ENCODE data around the gene AGPS.
"Not testable (repeated sequence)": the region's sequence is repeated elsewhere in the genome, so short reads cannot be mapped to it uniquely, and the experiment has no call there.

The AGPS gene

DNA sequence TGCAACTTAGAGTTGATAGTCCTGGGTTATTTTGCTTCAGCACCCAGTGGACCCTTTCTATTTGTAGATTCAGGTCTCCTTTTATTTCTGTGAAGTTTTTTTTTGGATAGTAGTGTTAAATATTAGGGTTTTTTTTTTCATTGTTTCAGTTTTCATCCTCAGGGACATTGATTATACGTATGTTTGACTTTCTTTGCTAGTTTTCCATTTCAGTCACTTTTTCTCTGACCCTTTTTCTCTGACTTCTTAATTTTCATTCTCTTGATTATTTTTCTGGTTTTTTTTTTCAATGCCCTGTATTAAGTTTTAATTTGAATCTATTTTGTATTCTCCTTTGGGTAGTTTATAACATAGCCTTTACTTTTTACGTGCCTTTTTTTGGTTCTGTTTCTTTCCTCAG is 79.4 kb downstream of the AGPS start:
- no peak for DNase-seq (ENCODE audit: low spot score)

DNA sequence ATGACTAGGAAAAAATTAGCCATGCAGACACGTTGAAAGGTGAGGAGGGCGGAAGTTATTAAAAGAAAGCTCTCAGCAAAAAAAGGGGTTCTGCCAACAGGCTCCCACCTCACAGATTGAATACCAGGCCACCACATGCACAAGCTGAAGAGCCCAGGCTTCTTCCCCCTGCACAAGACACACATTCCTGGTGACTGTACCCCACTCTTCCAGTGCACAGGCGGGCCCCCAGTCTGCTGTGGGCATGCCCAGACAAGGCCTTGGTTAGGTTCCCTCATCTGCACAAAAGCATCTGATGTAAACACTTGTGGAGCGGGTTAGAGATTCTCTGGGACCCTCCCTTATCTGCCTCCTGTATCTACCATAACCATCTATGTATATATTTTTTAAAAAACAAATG is 81.7 kb downstream of the AGPS start:
- no peak for DNase-seq (ENCODE audit: low spot score)

DNA sequence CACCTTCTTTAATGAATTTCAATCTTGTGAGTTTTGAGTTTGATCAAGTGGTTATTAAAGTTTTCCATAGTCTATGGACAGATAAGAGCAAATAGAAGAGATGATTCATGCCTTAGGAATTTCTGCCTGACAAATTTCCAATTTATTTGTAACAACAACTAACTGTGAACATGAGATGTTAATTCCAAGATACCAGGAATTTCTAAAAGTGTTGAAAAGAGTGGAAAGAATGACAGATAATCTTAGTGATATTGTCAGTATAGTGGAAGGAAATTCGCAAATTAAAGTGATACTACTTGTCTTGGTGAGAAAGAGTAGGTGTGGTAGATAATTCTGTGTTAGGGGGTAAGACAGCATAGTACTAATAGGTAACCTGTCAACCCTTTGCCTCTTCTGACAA is 82.4 kb downstream of the AGPS start:
- DNase-seq (ENCODE audit: low spot score) = no peak

DNA sequence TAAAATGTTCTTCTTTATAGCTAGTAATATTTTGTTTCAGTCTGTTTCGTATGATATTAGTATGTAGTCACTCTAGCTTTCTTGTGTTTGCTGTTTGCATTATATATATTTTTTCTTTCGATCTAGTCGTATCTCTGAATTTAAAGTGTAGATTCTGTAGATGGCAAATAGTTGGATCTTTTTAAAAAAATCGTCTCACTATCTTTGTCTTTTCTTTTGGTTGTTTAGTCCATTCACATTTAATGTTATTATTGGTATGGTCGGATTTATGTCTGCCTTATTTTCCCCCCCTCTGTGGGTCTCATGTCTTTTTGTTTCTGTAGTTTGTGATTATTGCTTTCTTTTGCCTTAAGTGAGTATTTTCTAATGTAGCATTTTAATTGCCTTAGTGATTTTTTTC is 84.3 kb downstream of the AGPS start:
- DNase-seq (ENCODE audit: low spot score) = no peak

DNA sequence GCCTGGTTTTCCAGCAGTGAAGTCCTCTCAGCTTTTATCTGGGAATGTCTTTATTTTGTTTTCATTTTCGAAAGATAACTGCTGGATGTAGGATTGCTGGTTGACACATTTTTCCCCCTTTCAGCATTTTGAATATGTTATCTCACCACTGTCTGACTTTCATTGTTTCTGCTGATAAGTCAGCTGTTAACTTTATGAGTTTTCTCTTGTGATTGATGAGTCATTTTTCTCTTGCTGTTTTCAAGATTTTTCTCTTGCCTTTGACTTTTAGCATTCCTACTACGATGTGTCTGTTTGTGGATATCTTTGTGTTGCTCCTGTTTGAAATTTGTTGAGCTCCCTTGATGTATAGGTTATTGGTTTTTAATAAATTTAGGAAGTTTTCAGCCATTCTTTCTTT is 85.5 kb downstream of the AGPS start:
- DNase-seq (ENCODE audit: low spot score) = no peak

DNA sequence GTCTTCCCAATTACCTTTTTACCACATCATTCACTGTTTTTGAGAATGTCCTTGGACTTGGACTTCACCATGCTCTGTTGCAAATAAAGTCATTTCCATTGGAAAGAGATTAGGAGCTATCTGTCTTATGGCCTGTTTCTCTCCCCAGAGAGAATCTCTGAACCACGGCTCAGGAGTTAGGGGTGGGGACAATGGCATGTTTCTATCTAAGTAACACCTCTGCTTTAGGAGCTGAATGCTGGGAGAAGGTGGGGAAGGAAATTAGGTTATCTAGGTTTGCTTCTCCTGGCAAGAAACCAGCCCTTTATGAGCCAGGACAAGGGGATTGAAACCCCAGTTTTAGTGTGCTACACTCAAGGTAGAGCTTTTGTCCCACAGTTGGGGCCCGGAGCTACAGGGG is 86.3 kb downstream of the AGPS start:
- DNase-seq (ENCODE audit: low spot score) = no peak

DNA sequence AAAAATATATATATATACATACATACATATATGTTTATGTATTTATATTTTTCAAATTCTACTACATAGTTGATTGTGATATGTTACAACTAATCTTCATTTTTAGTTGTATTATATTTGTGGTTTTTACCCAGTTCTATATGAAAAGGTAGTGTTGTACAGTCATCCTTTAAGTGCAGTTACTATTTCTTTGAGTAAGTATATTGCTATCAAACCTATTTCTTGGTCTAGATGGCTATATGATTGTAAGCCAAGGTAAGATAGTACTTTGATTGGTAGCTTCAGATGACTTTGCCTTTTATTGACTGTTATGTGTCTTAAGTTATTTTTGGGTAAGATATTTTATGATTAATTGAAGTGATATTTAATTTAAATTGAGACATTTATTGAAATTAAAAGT is 89.6 kb downstream of the AGPS start:
- no peak for DNase-seq (ENCODE audit: low spot score)

DNA sequence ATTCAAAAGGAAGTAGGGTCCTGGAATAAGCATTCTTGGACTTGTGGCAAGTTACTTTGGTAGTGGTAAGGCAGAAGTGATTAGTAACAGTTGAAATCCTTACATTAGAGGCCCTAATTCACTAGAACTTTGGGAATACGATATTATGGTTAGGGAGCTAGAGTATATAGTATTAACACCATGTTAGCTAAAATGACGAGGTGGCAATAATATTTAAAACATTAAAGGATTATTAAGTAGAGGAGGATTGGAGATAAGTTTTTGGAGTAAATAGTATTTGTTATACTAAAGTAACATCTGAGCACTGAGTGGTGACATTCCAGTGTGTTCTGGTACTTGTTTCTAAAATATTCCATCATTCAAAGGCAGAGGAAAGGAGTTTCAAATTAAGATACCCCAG is 91.0 kb downstream of the AGPS start:
- no peak for DNase-seq (ENCODE audit: low spot score)

DNA sequence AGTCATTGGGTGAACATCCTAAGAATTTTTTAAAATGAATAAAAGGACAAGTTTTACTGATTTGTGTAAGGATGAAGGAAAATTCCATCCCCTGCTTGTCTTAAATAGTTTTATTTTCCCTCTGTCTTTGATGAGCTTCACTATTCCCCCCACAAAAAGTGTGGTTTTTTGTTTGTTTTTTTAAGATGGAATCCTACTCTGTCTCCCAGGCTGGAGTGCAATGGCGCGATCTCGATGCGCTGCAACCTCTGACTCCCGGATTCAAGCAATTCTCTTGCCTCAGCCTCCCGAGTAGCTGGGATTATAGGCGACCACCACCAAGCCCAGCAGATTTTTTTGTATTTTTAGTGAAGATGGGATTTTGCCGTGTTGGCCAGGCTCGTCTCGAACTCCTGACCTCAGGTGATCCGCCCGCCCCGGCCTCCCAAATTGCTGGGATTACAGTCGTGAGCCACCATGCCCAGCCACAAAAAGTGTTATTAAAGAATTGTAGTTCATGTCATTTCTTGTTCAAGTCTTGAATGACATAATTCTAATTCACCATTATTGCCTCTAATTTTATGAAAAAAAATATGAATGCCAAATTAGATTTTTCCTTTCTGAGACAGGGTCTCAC is 91.7 kb downstream of the AGPS start:
- no peak for DNase-seq (ENCODE audit: low spot score)

DNA sequence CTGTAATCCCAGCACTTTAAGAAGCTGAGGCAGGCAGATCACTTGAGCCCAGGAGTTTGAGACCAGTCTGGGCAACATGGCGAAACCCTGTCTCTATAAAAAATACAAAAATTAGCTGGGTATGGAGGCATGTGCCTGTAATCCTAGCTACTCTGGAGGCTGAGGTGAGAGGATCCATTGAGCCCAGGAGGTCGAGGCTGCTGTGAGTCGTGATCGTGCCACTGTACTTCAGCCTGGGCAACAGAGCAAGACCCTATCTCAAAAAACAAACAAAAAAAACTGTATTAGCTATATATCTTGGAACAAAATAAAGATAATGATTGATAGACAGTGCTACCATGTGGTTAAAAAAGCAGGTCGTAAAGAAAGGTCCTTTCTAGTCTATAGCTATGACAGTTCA is 93.1 kb downstream of the AGPS start:
- not testable (repeated sequence) for DNase-seq (ENCODE audit: low spot score)

DNA sequence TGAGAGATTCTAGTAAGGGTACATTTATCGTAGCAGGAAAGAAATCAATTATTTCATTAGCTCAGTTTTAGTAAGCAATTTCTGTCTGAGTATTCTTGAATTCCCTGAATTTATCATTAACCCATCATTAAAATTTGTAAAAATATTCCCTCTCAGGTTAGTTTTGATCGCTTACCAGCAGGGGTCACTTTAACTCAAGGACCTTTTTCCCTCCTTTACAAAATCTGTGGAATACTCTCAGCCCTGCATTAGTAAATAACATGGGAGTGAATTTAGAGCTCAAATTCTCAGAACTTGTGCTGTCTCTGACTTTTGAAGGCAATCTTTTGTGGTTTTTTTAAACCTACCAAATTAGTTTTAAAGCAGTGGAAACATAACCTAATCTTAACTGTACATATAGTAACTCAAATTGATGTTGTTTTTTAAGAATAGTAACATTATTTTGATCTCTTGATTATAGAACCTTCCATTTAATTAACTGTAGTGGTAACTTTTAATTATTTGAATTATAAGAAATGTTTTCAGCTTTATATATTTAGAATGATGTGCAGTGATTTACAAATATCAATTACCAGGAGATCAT is 97.2 kb downstream of the AGPS start:
- peak; percentile 4 for DNase-seq (ENCODE audit: low spot score)

DNA sequence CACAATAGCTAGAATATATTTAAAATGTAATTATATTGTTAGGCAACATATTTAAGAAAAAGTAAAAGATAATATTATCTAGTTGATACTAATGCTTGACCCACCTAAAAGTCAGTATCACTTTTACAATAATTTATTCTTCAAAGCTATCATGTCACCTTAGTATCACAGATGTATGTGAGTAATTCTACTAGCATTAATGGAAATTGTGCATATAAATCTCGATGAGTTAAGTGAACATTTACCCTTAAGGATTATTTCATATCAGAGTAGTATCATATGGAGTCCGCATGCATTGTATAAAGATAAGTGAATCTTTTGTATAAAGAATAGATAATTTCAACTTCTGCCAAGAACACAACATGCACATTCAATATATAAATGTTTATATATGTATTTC is 103.4 kb downstream of the AGPS start:
- no peak for DNase-seq (ENCODE audit: low spot score)

DNA sequence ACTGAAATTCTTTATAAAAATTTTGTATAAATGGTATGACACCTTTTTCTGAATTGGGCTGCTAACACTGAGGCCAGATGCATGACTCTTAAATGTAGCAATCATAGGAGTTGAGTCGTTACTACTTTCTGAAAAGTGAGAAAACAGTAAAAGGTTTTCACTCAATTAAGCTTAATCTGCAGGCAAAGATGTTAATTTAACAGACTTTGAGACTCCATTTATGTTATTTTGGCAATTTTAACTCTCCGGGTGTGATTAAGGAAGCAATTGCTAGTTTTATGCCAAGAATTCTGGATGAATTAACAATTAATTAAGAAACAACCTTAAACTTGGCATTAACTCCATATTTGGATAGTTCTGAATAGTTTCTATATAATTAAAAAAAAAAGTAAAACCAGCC is 104.3 kb downstream of the AGPS start:
- DNase-seq (ENCODE audit: low spot score) = no peak

DNA sequence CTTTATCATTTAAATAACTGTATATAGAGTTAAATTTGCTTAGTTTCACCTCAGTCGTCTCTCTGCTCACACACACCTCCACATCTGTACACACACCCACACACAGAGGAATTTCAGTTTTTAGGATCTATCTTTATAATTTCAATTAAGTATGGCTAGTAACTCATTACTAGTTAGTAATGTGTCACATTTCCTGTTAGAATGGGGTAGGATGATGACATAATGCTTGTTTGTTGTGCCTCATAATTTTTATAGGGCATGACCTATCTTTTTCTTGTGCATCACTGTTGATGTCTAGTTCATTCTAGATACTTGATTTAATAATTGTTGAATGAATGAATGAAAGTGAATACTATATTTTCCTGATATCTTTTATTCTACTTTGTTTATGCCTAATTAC is 108.6 kb downstream of the AGPS start:
- DNase-seq (ENCODE audit: low spot score) = no peak

DNA sequence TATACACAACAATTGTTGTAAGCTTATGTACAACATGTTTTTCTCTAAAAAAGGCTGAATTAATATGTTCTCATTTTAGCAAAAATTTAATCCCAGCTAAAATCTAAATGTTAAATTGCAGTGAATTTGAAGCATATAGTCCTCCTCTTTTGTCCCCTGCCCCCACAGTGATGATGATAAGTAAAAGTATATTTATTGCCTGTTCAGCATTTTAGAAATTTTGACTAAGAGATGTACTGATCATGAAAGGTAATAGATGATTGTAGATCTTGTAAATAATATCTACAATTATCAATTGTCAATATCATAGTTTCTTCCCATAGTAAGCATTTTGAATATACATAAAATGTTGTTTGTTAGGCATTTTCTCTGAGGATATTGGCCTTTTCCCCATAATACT is 113.9 kb downstream of the AGPS start:
- DNase-seq (ENCODE audit: low spot score) = no peak

DNA sequence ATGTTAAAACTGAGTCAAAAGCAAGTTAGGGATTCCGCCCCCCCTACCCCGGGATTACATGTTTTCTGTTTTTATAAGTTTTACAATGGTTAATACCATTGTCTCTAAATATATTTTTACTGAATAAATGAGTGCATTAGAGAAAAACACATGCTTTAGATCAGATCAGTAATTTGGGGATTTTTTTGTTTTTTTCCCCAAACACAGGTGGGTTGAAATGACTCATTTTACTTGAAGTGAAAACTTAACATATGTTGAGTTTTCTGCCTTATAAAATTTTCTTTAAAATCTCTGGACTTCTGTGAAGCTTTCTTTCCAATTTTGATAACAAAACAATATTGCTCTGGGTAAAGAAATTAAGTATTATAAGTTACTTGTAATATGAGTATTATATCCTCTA is 114.4 kb downstream of the AGPS start:
- no peak for DNase-seq (ENCODE audit: low spot score)

DNA sequence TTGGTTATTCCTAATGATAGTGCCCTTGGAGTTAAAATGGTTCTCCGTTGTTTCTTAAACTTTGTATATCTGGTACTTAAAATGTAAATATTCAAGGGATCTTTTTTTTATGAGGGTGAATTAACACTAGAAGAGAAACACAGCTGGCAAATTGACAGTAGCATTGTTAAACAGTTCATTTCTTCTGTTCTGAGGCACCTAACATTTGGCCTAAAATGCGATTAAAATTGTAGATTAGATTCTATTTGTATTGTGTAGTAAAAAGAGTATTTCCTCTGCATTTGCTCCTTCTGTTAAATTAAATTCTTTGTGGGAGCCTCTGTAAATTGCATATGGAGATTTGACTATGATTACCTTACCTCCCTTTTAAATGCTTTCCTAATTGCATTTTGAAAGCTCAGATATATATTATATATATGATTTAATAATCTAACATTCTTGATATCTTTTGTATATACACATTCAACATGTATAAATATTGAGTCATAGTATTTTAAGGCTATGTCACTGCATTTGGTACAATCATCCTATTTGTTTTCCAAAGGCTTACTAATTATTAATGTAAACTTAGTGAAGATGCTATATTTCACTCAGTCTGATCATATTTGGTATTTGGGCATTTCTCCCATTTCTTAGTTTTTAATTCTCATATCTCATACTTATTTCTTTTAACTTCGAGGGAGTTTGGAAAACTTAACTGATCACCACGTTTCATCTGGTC is 124.4 kb downstream of the AGPS start:
- DNase-seq (ENCODE audit: low spot score) = no peak

DNA sequence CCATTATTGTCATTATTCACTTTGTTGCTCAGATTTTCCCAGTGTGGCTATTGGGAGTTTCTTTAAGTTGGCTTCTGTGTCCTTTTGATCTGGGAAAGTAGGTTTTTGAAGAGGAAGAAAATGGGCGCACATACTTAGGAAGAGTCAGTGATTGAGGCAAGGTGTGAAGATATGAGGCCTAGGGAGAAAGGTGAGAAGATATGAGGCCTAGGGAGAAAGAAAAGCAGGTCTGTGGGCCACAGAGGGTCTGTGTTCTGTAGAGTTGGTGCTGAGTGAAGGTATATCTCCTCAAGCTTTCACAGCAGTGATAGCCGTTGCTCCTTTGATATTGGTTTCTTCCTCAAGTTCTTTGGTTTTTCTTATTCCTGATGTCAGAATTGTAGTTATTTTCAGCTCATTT is 126.2 kb downstream of the AGPS start:
- no peak for DNase-seq (ENCODE audit: low spot score)

DNA sequence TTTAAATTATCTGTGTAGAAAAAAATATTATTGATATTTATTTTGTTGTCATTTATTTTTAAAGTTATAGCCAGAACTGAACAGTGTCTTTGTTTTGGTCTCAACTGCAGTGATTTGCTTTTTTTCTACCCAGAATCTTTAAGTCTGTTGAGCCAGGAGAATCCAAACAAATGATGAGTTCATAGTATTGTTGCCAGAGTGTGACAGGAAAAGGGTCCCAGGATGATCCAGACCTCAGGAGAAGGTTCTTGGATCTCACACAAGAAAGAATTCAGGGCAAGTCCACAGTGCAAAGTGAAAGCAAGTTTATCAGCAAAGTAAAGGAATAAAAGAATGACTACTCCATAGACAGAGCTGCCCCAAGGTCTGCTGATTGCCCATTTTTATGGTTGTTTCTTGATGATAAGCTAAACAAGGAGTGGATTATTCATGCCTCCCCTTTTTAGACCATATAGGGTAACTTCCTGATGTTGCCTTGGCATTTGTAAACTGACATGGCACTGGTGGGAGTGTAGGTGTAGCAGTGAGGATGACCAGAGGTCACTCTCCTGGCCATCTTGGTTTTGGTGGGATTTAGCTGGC is 127.1 kb downstream of the AGPS start:
- DNase-seq (ENCODE audit: low spot score) = no peak

DNA sequence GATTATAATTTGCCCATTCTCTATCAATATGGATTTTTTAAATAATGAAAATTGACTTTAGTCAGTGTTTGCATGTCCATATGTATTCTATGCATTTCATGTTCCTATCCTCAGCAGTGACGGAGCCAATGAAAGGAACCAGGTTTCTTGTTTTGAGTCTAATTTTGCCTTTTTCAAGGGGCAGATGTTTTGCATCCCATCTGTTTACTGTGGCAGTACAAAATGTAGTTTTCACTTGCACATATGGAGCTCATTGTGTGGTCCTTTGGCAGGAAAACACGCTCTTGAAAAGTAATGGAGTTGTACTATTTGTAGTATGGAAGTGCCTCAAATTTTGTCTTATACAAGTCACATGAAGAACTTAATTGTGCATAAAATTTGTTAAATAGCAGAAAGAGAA is 127.8 kb downstream of the AGPS start:
- DNase-seq (ENCODE audit: low spot score) = no peak

DNA sequence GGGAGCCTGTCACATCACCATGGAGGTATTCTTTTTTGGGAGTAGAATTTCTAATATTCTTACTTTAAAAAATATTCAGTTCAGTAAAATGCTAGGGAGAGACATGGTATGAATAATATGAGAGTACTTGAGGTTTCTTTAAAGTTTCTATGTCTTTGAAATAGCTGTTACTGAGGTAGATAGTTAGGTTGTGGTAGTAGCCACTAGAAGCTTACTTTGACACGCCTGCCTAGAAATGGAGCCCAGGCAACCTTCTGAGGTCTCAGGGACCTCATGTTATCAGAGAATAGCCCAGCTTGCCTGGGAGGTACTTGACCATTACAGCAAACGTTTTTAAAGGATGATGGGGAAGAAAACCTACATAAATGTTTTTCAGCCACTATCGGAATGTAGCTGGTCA is 131.2 kb downstream of the AGPS start:
- no peak for DNase-seq (ENCODE audit: low spot score)

DNA sequence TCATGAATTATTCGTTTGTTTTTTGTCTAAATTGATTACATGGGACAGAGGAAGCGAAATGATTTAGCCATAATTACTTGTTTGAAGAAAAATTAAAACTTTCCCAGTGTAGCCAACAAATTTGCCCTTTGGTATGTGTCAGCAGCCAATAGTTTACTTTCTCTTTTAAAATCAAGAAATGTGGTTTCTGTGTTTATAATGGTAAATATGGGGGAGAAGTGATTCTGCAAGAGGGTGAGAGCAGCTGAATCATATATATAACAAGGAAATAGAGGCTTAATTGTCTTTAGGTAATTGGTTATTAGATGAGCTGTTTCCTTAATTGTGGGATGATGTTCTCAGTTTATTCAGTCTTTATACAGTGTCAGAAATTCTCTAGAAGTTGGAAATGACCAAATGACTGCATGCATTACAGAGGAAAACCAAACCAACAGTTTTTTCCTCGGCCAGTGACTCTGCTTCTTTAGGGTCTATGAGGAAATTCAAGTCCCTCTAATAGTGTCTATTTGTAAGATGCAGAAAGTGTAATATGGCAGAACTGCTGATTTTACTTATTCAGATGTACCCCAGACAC is 132.9 kb downstream of the AGPS start:
- no peak for DNase-seq (ENCODE audit: low spot score)

DNA sequence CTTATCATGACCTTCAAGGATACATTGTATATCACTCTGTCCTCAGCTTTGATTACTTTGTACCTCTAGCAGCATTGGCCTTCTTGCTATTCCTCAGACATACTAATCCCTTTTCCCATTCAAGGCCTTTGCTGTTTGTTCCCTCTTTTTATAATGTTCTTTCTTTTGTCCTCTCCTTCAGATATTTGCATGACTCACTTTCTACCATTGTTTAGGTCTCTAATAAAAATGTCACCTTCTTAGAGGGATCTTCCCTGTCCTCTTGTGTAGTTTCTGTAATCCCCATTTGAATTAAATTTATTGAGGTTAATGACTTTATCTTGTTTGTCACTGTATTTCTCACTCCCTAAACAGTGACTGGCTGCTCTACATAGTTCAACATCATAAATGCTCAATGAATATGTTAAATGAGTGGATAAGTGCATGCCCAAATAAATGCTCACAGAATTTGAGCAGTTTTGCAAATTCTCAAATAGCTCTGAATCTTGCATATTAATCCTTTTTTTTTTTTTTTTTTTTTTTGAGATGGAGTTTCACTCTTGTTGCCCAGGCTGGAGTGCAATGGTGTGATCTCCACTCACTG is 135.9 kb downstream of the AGPS start:
- no peak for DNase-seq (ENCODE audit: low spot score)
